Lower leg skin (tissue), 3 donors: Measurements from ENCODE around the gene ENOX2.

Experiments used
- CTCF ChIP-seq, 3 donors: fragments of 450-650 bp; IDR thresholded peaks; one replicate each; pipeline ENCODE4 v1.5.1; 2016; ENCODE audit warnings: antibody characterized with exemption in 3 of 3, mild to moderate bottlenecking in 3 of 3, moderate library complexity in 2 of 3
- POLR2A ChIP-seq, 2 donors: fragments of 450-650 bp; IDR thresholded peaks; one replicate each; pipeline ENCODE4 v1.6.1; 2016 to 2017; ENCODE audit warnings: antibody characterized with exemption in 2 of 2, mild to moderate bottlenecking in 1 of 2, moderate library complexity in 1 of 2

- TF ChIP-seq CTCF (IDR thresholded peaks at IDR 0.05) (no peak), POLR2A (IDR thresholded peaks at IDR 0.05) (no peak)
These were observed 208.0 kb downstream of the ENOX2 start for GRCh38 chrX:130694983-130695382.
